Skin of body (tissue), 2 donors: ENCODE results near the gene RAB8B. TPM values are rescaled to one million over a fixed set of nuclear protein-coding genes. Genes with fewer than 3 reads are reported as not detected.
A peak's percentile ranks its signal among the peaks of the same experiment; 100 is the strongest.

Experiments
- DNase-seq: peaks from one replicate; lab custom pipeline; 2025; lab: John Stamatoyannopoulos, UW
- total RNA-seq: library from RNA; depleted of rRNA; stranded (reverse); fragments of >200 nt; gene quantifications from one replicate; pipeline ENCODE4 v1.2.3, GENCODE V29; 2014

The RAB8B gene
- total RNA-seq, 1 donor from 2014 or later: 52.0 TPM

DNA sequence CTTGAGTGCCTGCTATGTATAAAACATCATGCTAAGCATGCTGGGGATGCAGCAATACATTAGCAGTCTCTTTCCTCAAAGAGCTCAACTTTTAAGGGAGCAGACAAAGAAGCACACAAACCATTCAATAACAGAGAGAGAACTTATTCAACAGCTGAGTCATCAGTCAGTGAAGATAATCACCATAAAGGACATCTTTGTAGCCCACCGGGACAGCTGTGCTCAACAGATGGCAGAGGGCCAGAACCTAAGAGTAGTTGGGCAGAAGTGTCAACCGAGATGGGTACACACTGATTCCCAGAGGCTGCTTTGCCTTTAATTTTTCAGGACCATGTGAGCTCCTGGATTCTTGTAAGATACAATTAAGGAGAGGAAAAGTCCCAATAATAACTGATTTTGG, 4.2 kb upstream of the RAB8B start:
- no peak for DNase-seq

DNA sequence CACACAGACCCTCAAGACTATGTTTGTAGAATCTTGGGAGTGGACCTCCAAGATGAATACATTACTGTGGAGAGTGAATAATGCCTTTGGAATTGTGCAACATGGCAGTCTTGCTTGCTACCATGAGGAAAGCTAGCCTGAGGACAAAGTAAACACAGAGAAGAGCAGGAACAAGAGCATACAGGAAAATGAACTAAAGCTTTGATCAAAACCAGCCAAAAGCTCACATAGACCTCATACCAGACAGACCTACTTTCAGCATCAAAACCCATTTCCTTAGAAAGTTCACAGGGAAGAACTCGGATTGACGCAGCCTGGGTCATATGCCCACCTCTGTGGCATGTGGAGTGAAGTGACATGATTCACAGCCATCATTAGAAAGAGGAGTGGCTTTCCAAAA, 3.3 kb upstream of the RAB8B start:
- no peak for DNase-seq

DNA sequence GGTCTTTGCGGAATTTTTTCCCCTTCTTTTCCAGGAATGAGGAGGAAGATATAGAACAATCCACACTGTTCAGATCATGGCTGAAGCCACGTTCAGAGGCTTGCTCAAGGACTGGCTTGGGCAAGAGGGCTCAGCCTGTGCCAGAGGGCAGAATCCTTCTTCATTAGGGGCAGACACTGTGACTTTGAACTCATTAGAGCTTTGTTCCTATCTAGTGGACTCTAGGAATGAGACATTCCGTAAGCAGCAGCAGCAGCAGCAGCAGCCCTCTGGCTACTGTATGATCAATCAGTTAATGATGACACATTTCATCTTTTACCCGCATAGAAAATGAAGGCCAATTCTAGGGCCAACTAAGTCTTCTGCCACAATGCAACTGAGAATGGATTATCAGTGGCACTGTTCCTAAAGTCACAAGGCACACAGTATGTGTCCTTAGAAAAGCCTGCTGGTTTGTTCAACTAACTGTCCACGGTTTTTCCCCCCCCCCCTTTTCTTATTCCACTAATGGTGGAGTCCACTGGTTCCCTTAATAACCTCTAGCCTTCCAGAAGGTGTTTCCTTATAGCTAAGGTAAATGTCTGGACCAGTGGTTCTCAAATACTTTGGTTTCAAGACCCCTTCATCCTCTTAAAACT, 1.7 kb upstream of the RAB8B start:
- DNase-seq: no peak

DNA sequence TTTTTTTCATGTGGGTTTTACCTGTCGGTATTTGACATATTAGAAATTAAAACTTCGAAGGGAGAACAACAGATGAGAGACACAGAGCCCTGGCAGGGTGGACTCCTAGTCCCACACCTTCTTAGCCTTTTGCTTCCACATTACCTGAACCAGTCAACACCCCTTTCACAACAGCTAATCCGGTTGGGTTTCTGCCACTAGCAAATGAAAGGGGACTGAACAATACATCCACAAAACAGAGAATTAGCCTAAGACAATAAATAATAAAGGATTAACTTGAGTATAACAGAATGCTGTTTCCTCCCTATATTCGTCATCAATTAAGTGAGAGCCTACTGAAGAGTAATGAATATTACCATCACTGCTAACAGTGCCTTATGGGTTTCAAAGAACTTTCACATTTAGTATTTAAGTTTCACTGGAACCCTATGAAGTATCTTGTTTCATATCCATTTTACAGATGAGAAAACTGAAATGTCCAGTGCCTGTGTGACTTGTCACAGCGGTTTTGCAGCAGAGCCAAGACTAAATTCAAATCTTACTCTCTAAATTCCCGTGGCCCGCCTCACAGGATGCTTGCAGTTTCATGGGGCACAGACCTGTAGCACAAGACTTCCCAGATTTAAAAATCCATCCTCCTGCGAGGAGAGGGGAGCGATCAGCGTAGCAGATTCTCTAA, 1.0 kb upstream of the RAB8B start:
- no peak for DNase-seq

GRCh38 chr15:63189941-63190768, 749 bp downstream of the RAB8B start:
- peak; percentile 50 for DNase-seq

GRCh38 chr15:63190769-63191649, 1.6 kb downstream of the RAB8B start:
- DNase-seq: no peak

- DNase-seq: no peak
Observed at GRCh38 chr15:63191895-63192618, 2.7 kb downstream of the RAB8B start.

DNA sequence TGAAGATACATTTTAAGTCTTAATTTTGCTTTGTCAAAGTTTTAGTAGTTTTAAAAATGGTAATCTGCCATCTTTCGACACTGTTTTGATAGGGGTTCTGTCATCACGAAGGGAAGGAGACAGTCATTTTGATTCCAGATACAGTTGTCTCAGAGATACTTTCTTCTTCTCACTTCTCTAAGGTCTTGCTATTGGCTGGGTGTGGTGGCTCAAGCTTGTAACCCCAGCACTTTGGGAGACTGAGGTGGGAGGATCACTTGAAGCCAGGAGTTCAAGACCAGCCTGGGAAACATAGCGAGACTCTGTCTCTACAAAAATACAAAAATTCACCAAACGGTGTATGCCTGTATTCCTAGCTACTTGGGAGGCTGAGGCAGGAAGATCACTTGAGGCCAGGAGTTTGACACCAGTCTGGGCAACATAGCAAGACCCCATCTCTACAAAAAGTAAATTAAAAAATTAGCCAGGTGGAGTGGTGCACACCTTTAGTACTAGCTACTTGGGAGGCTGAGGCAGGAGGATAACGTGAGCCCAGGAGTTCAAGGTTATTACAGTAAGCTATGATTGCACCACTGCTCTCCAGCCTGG, 3.3 kb downstream of the RAB8B start:
- no peak for DNase-seq

DNA sequence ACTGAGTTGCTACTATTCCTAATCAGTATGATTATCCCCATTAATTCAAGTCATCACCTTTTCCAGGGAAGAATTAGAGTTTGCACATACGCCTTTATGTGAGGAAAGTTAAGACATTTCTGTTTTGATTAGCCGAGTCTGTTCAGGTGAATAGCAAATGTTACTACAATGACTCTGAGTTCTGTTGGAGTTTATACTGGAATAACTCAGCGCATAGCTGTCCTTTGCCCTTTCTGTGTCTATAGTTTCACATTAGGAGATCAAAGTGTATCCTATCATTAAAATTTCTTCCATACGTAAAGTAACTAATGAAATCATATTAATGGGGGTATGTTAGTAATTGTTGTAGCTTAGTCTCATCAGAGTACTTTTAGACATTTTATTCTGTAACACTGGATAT, 4.9 kb downstream of the RAB8B start:
- DNase-seq: no peak

GRCh38 chr15:63194880-63195568, 5.6 kb downstream of the RAB8B start:
- peak; percentile 64 for DNase-seq

DNA sequence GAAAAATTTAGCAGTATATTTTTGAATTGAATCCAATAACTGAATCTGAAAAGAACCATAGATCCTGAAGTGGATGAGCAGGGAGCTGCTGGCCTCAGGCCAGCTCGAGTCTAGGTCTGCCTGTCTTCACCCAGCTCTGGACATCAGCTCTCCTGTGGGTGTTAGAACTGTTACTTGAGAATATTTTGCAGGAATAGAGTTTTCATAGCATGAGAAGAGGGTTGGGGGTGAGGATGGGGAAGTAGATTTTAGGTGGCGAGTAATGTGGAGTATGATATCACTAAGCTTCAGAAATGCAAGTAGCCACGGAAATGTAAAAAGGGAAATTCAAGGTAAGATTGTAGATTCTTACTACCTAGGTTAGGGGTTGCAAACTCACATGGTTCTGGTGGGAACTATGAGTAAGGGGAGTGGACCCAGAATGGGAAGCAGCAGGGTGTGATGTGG, 6.2 kb downstream of the RAB8B start:
- no peak for DNase-seq

- DNase-seq: no peak
Observed at GRCh38 chr15:63196842-63197241, 7.4 kb downstream of the RAB8B start.

DNA sequence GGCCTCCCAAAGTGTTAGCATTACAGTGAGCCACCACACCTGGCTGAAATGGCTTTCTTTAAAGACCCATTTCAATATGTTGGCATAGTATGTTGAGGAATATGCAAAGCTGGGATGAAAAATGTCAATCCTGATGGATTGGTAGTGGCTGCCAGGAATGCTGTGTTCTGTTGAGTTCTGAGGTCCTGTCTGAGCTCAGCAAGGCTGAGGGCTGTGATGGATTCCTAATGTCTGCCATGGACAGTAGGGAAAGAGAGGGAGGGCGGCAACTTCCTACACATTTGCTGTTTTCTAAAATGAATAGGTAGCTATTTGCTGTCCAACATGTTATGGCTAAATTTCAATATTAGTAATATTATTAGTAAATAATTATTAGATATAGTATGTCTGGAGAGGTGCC, 8.2 kb downstream of the RAB8B start:
- no peak for DNase-seq

DNA sequence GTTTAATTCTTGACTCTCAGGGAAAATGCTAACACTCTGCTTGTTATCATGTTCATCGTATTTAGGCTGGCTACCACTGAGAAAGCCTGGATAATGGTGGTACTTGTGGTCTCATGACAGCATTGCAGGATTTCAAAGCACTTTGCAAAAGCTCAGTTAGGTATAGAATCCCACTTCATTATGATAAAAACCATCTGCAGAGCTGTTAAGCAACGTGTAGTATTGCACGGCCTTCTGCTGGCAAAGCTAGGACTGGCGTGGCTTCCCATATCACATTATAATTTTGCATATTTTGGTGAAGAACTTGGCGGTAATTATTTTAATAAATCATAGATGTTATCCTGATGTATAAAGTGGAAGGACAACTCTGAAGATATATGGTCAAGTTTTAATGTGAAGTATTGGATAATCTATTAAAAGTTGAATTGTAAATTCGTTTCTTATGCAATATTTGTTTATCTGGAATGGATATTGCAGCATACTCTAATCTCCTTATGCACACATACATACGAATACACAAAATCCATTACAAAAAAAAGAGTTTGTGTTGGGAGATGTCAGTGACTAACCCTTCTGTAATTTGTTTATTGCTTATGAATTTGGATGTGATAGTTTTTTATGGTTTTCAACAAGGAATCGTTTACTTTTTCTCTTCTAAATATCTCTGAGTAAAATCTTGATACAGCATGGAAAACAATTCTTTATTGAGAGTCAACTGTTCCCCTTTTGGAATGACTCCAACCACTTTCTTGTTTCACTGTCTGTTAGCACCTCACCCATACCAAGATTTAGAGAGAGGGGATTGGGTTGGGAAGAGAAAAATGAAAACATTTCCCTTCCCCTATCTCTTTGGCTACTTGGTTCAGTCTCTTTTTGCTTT, 9.2 kb downstream of the RAB8B start:
- DNase-seq: peak; percentile 76

GRCh38 chr15:63200464-63201249, 11.3 kb downstream of the RAB8B start:
- DNase-seq: no peak

DNA sequence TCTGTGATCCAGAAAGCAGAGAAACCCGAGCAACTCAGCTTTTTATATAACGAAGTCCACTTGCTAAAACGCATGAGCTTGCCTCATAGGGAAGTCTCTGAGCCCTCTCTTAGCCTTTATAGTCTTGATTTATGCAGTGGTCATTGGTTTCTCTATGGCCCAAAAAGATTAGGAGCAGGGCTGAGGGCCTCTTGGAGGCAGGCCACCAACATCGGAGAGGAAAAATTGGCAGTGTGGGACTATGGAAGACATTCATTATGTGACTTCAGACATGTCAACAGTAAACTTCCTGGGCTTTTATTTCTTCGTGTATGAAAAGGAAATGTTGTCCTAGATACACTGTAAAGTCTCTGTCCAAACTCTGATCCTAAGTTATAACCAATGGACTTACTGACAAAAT, 13.5 kb downstream of the RAB8B start:
- DNase-seq: peak; percentile 21

GRCh38 chr15:63203451-63204090, 14.2 kb downstream of the RAB8B start:
- DNase-seq: no peak
